H4 (cell line): Measurements from ENCODE around the gene TIGD7. TPM values are rescaled to one million over a fixed set of nuclear protein-coding genes. Genes with fewer than 3 reads are reported as not detected.

ENCODE experiments used
- total RNA-seq: library from RNA; depleted of rRNA; stranded (reverse); fragments of >200 nt; shearing (Covaris generic); gene quantifications from 2 replicates; pipeline ENCODE4 v1.2.3, GENCODE V29; 2014; rRNA removed

TIGD7 gene
- total RNA-seq, 1 experiment from 2014 or later: 4.9 TPM

Other genes starting within 250 kb of the TIGD7 start
- 15.8 and 24.1 TPM in 2 replicates for gene IL32, start 239.8 kb downstream of the TIGD7 start, total RNA-seq
- gene ZSCAN10, start 206.1 kb downstream of the TIGD7 start, total RNA-seq: not detected in 2 replicates
- 5.2 and 8.6 TPM in 2 replicates for gene ZNF205, start 192.8 kb downstream of the TIGD7 start, total RNA-seq
- 2.0 and 3.9 TPM in 2 replicates for gene ZNF213, start 170.4 kb downstream of the TIGD7 start, total RNA-seq
- 0.81 TPM in 1 of 2 replicates, not detected in the other for gene OR1F1, start 117.2 kb downstream of the TIGD7 start, total RNA-seq
- gene ZNF200, start 70.3 kb downstream of the TIGD7 start, total RNA-seq: 11.5 and 11.8 TPM in 2 replicates
- 1.2 TPM in 1 of 2 replicates, not detected in the other for gene MEFV, start 48.8 kb downstream of the TIGD7 start, total RNA-seq
- 24.4 and 28.8 TPM in 2 replicates for gene ZNF263, start 21.9 kb downstream of the TIGD7 start, total RNA-seq
- gene ZNF75A, start 67 bp upstream of the TIGD7 start, total RNA-seq: 21.7 and 23.5 TPM in 2 replicates
- gene OR2C1, start 50.5 kb upstream of the TIGD7 start, total RNA-seq: not detected in 2 replicates
- gene ZSCAN32, start 95.6 kb upstream of the TIGD7 start, total RNA-seq: 14.6 and 17.6 TPM in 2 replicates
- 9.7 and 11.2 TPM in 2 replicates for gene ZNF174, start 95.8 kb upstream of the TIGD7 start, total RNA-seq
- gene ZNF597, start 138.1 kb upstream of the TIGD7 start, total RNA-seq: 0.90 and 1.1 TPM in 2 replicates
- gene NAA60, start 138.2 kb upstream of the TIGD7 start, total RNA-seq: 2.7 and 8.7 TPM in 2 replicates
- gene C16orf90, start 190.1 kb upstream of the TIGD7 start, total RNA-seq: not detected in 2 replicates
- gene CLUAP1, start 195.6 kb upstream of the TIGD7 start, total RNA-seq: 13.4 and 18.3 TPM in 2 replicates